ENCODE results near the gene GAREM1. TPM values are rescaled to one million over a fixed set of nuclear protein-coding genes. Genes with fewer than 3 reads are reported as not detected.
A peak's percentile ranks its signal among the peaks of the same experiment; 100 is the strongest.

GAREM1 gene
- total RNA-seq, 1 experiment from 2014 or later: 21.4 TPM

DNA sequence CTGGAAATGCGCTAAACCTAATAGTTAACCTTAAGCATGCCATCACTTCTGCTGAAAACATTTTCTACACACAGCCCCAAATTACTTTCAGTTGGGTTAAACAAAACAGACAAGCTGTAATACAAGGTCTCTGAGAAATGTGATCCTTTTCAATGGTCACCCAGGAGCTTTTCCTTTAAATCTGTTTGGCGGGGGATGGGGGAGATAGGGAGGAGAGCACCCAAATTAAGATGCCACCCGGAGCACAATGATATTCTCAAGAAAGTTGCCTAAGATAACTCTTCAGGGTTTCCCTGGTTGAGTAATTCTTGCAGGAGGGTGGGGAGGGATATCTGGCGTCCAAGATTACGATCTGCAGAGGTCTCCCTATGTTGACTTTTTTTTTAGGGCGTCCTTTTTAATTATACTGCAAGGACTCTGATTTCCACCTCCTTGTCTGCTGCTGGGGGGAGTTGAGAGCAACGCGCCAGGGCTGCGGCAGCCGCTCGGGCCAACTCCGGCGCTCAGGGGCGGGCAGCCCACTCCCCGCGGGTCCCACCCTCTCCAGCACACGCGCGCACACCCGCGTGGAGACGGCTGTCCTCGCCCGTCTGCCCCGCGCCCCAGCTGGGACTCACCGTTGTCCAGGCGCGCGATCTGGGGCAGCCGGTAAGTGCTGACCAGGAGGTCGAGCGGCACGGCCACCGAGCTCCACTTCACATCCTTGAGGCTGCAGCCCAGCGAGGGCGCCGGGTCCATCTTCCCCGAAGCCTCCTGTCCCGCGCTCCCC is 807 bp downstream of the GAREM1 start:
- intact Hi-C loops (cut with micrococcal nuclease): loop anchor here (1.0 to 5.0 kb wide), 7 partner anchors 63 to 199 kb away; no protein-coding TSS in a partner anchor
- Mint-ChIP-seq H3K9me3 (ENCODE audit: unreplicated experiment) (no peaks in the 10 kb centered on the region), H3K4me3 (ENCODE audit: unreplicated experiment) (peak overlapping the region; percentile 77), H3K36me3 (ENCODE audit: insufficient read depth, unreplicated experiment) (no peaks in the 10 kb centered on the region), H3K27ac (ENCODE audit: low read depth, unreplicated experiment) (peak overlapping the region; percentile 57), H3K27me3 (ENCODE audit: insufficient read depth, unreplicated experiment) (no peaks in the 10 kb centered on the region), H3K4me1 (ENCODE audit: insufficient read depth, unreplicated experiment) (peaks cover 28% of the 10 kb centered on the region)
- ChIA-PET CTCF (interaction anchor here (0.7 to 9.1 kb wide), 40 partner anchors 17 to 311 kb away, joined by 3 to 193 read pairs (median 8); no protein-coding TSS in a partner anchor), POLR2A (interaction anchor here (0.6 to 4.1 kb wide), 48 partner anchors 10 to 1196 kb away, joined by 3 to 171 read pairs (median 6); partner anchors contain the start of genes RNF125 and TRAPPC8)
- TF ChIP-seq, protein P1, sequence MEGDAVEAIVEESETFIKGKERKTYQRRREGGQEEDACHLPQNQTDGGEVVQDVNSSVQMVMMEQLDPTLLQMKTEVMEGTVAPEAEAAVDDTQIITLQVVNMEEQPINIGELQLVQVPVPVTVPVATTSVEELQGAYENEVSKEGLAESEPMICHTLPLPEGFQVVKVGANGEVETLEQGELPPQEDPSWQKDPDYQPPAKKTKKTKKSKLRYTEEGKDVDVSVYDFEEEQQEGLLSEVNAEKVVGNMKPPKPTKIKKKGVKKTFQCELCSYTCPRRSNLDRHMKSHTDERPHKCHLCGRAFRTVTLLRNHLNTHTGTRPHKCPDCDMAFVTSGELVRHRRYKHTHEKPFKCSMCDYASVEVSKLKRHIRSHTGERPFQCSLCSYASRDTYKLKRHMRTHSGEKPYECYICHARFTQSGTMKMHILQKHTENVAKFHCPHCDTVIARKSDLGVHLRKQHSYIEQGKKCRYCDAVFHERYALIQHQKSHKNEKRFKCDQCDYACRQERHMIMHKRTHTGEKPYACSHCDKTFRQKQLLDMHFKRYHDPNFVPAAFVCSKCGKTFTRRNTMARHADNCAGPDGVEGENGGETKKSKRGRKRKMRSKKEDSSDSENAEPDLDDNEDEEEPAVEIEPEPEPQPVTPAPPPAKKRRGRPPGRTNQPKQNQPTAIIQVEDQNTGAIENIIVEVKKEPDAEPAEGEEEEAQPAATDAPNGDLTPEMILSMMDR (IDR thresholded peaks at IDR 0.05; ENCODE audit: unreplicated experiment): no peak
- no TSS peak for BruUV-seq (replicated peaks)
- DNase-seq (ENCODE audit: unreplicated experiment): peak; percentile 49

DNA sequence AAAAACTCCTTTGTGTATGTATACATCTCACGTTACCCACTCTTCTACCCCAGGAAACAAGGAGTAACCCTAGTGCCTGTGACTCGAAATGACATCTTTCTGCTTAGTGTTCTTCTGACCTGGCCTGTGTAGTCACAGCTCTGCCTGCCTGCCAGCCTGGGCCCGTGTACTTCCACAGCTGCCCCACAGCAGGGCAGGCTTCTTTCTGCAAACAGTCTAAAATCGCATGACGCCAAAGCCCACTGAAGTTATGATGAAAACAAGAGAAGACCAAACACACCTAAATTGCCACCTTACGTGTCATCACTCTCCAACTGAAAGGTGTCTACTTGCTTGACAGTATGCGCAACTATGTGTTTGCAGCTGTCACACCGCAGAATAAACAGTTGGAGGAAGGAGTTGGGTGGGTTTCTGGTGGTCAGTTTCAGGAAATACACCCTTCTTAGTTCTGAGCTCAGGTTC is 1.5 kb downstream of the GAREM1 start:
- intact Hi-C loops (cut with micrococcal nuclease): loop anchor here (1.0 to 5.0 kb wide), 3 partner anchors 62 to 198 kb away; no protein-coding TSS in a partner anchor
- peak; percentile 38 for DNase-seq (ENCODE audit: unreplicated experiment)
- H3K36me3 Mint-ChIP-seq (ENCODE audit: insufficient read depth, unreplicated experiment): no peaks in the 10 kb centered on the region
- H3K27me3 Mint-ChIP-seq (ENCODE audit: insufficient read depth, unreplicated experiment): no peaks in the 10 kb centered on the region
- peak overlapping the region; percentile 57 for H3K27ac Mint-ChIP-seq (ENCODE audit: low read depth, unreplicated experiment)
- H3K9me3 Mint-ChIP-seq (ENCODE audit: unreplicated experiment): no peaks in the 10 kb centered on the region
- peak overlapping the region; percentile 77 for H3K4me3 Mint-ChIP-seq (ENCODE audit: unreplicated experiment)
- TF ChIP-seq, protein P1 (IDR thresholded peaks at IDR 0.05; ENCODE audit: unreplicated experiment): peak; percentile 8
- H3K4me1 Mint-ChIP-seq (ENCODE audit: insufficient read depth, unreplicated experiment): peaks cover 28% of the 10 kb centered on the region
- POLR2A ChIA-PET: interaction anchor here (0.8 to 4.1 kb wide), 39 partner anchors 10 to 451 kb away, joined by 3 to 171 read pairs (median 9); partner anchors contain the start of gene RNF125
- CTCF ChIA-PET: interaction anchor here (0.7 to 9.1 kb wide), 32 partner anchors 17 to 311 kb away, joined by 3 to 193 read pairs (median 7); no protein-coding TSS in a partner anchor
- BruUV-seq (replicated peaks): TSS peak; percentile 39

DNA sequence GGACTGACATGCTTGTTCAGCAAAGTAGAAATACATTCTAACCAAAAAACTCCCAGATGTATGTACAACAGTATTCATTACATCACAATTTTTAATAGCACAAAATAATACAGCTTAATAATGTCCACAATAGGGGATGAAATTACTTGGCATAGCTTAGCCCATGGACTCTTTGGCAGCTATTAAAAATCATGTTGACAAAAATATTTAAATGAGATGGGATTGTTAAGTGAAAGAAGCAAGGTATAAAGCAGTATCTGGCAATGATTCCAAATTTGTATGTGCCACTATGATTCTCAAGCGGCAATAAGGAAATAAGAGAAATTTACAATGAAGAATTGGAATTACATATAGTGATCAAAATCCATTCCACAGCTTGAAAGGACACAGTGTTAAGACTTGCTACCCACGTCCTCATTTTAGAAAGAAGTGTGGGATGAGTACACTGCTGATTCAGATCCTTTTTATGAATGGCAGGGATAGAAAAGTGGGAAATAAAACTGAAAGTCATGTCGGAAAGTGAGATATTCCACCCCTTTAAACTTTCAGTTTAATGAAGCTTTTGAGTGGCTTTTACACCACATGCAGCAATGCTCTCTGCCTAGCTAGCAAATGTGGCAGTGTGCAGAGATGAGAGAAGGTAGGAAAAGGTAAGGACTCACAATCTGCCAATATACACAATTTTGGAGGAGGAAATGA is 2.4 kb downstream of the GAREM1 start:
- Mint-ChIP-seq H3K4me1 (ENCODE audit: insufficient read depth, unreplicated experiment) (peaks cover 28% of the 10 kb centered on the region), H3K9me3 (ENCODE audit: unreplicated experiment) (no peaks in the 10 kb centered on the region), H3K4me3 (ENCODE audit: unreplicated experiment) (peak overlapping the region; percentile 77), H3K27me3 (ENCODE audit: insufficient read depth, unreplicated experiment) (no peaks in the 10 kb centered on the region), H3K27ac (ENCODE audit: low read depth, unreplicated experiment) (peak overlapping the region; percentile 57), H3K36me3 (ENCODE audit: insufficient read depth, unreplicated experiment) (no peaks in the 10 kb centered on the region)
- TF ChIP-seq, protein P1 (IDR thresholded peaks at IDR 0.05; ENCODE audit: unreplicated experiment): no peak
- CTCF ChIA-PET: interaction anchor here (0.5 to 9.1 kb wide), 21 partner anchors 18 to 310 kb away, joined by 3 to 193 read pairs (median 8); no protein-coding TSS in a partner anchor
- DNase-seq (ENCODE audit: unreplicated experiment): no peak
- POLR2A ChIA-PET: interaction anchor here (1.1 to 4.1 kb wide), 22 partner anchors 9 to 300 kb away, joined by 3 to 171 read pairs (median 18); no protein-coding TSS in a partner anchor
- BruUV-seq (replicated peaks): no TSS peak
- intact Hi-C loops (cut with micrococcal nuclease): loop anchor here (5.0 kb wide), 1 partner anchor 61 kb away; no protein-coding TSS in a partner anchor
